ENCODE measurements around the gene ADAM22.

GRCh38 chr7:88015309-88015708 is 81.3 kb downstream of the ADAM22 start:
- TF ChIP-seq CTCF (IDR thresholded peaks at IDR 0.05; ENCODE audit: poor library complexity) (no peak), EZH2 (IDR thresholded peaks at IDR 0.05; ENCODE audit: borderline replicate concordance) (no peak)

Measured in hepatocyte (in vitro differentiated cells).